Epithelial cell of esophagus (primary cell): Measurements from ENCODE around the gene CANX.

ENCODE experiments used
- DNase-seq: peaks from one replicate; pipeline ENCODE4 v3.0.0; 2010; ENCODE audit warnings: low read depth
- H3K4me3 ChIP-seq: 2 replicates; pipeline ENCODE4 v1.5.1; 2011; ENCODE audit warnings: mild to moderate bottlenecking, low read length, control low read depth
- TF ChIP-seq, protein P1 (sequence below): IDR thresholded peaks from 2 replicates; pipeline ENCODE4 v1.5.1; 2011; ENCODE audit warnings: low read depth, mild to moderate bottlenecking, low read length, control low read depth, inconsistent platforms; ENCODE audit not compliant: insufficient read depth; ENCODE audit errors: missing control alignments

The CANX gene

DNA sequence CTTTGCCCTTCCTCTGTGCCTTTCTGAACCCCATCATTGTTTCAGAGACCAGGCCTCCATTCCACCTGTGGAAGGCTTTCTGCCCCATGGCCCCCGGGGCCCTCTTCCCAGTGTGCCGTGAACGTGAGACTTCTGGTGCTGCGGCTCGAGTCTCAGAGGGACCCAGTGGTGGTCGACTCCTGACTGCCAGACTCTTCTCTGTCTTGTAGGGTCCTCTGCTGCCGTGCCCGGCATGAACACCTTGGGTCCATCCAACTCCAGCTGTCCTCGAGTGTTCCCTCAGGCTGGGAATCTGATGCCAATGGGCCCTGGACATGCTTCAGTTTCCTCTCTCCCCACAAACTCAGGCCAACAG, 74.9 kb downstream of the CANX start:
- no peak for DNase-seq
- TF ChIP-seq, protein P1, sequence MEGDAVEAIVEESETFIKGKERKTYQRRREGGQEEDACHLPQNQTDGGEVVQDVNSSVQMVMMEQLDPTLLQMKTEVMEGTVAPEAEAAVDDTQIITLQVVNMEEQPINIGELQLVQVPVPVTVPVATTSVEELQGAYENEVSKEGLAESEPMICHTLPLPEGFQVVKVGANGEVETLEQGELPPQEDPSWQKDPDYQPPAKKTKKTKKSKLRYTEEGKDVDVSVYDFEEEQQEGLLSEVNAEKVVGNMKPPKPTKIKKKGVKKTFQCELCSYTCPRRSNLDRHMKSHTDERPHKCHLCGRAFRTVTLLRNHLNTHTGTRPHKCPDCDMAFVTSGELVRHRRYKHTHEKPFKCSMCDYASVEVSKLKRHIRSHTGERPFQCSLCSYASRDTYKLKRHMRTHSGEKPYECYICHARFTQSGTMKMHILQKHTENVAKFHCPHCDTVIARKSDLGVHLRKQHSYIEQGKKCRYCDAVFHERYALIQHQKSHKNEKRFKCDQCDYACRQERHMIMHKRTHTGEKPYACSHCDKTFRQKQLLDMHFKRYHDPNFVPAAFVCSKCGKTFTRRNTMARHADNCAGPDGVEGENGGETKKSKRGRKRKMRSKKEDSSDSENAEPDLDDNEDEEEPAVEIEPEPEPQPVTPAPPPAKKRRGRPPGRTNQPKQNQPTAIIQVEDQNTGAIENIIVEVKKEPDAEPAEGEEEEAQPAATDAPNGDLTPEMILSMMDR = no peak
- H3K4me3 ChIP-seq = no peak overlapping the region

DNA sequence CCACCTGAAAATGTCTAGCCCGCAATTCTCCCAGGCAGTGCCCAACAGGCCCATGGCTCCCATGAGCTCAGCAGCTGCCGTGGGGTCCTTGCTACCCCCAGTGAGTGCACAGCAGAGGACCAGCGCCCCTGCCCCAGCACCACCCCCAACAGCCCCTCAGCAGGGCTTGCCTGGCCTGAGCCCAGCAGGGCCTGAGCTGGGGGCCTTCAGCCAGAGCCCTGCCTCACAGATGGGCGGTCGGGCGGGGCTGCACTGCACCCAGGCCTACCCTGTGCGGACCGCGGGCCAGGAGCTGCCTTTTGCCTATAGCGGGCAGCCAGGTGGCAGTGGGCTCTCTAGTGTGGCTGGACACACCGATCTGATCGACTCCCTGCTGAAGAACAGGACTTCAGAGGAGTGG, 75.7 kb downstream of the CANX start:
- H3K4me3 ChIP-seq = no peak overlapping the region
- no peak for DNase-seq
- TF ChIP-seq, protein P1 = no peak

DNA sequence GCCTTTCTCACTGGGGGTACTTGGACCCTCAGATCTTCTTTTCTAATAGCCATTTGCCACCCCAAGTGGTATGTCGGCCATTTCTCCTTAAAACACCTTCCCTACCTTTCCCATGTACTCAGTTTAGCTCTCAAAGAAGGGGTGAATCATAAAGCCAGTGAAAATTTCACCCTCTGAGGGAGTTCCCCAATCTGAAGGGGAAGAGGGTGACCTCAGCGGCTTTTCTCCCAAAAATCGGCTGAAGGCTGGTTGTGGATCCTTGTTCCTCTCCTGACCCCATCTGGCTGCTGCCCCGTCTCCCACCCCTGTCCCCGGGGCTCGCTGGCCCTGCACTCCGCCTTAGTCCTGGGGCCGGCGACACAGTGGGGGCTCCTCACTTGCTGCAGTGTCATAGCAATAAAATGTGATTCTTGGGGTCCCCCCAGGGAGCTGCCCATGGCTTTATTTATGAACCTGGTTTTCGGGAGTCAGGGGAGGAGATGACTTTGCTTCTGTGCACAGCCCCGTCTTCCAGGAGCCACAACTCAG, 77.7 kb downstream of the CANX start:
- no peak overlapping the region for H3K4me3 ChIP-seq
- TF ChIP-seq, protein P1 = no peak
- DNase-seq = no peak

DNA sequence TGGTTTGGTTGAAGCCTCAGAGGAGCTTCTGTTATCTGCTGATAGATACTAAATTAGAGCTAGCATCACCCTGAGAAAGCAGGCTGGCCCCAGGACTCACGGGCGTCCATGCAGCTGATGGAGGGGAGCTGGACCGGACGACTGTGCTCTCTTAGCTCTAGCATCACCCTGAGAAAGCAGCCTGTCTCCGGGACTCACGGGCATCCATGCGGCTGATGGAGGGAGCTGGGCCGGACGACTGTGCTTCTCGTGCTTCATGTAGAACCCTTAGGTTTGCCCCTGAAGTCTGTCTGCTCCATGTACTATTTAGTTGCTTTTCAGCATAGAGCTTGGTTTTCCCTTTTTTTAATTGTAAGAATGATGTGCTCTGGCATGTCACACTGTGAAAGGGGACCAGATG, 78.7 kb downstream of the CANX start:
- TF ChIP-seq, protein P1 = no peak
- no peak for DNase-seq
- H3K4me3 ChIP-seq = no peak overlapping the region

DNA sequence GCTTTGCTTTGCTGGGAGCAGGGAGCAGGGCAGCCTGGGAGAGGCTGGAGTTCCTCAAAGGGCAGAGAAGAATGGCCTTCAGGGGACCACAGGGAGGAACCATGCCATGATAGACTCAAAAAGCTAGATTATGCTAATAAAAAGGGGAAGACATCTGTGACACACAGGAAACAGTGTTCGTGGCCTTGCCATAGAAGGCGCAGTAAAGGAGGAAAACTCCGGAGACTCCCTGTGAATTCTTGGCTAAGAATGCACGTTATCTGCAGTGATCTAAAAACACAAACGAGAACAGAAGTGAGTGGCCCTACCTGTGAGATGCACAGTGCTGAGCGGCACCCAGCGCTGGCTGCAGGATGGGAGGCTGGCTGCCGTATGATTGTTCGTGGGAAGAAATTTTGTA, 79.1 kb downstream of the CANX start:
- TF ChIP-seq, protein P1 = no peak
- no peak for DNase-seq
- H3K4me3 ChIP-seq = no peak overlapping the region

DNA sequence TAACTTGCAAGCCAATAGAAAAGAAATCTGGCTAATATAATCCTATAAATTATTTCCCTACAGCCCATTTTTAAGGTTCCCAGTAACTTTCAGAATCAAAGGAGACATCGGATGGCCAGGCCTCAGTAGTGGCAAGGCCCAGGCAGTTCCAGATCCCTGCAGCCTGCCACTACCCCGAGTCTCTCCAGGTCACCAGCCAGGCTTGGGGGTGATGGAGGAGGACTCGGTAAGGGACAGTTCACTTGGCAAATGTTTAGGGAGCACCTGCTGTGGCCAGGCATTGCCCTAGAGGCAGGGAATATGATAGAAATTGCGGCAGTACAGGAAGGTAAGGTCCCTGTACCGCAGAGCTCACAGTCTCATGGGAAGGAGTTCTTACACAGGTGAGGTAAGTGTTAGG, 79.8 kb downstream of the CANX start:
- TF ChIP-seq, protein P1 = no peak
- no peak overlapping the region for H3K4me3 ChIP-seq
- DNase-seq = no peak

DNA sequence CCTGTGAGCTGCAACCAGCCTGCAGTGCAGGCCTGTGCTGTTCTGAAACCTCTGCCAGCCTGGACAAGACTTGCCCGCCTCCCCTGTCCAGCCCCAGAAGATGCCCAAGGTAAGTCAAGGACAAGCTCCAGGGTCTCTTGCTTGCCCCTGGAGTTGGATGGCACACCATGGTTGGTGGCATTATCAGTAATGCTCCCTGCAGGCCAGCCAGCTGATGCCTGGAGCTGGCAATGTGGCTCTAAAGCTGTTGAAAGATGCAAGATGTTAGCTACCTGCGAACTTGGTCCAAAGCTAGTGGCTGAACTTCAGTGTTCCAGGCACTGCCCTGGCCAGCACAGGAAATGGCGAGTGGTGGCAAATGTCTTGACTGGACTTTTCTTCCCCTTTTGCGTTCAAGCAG, 81.1 kb downstream of the CANX start:
- TF ChIP-seq, protein P1 = no peak
- no peak for DNase-seq
- no peak overlapping the region for H3K4me3 ChIP-seq
